KG1 (cell line): ENCODE results near the gene UBAC1.
"Not testable (repeated sequence)": the region's sequence is repeated elsewhere in the genome, so short reads cannot be mapped to it uniquely, and the experiment has no call there.

Source experiments
- DNase-seq: peaks from one replicate; lab custom pipeline; 2025; lab: John Stamatoyannopoulos, UW

Gene UBAC1

DNA sequence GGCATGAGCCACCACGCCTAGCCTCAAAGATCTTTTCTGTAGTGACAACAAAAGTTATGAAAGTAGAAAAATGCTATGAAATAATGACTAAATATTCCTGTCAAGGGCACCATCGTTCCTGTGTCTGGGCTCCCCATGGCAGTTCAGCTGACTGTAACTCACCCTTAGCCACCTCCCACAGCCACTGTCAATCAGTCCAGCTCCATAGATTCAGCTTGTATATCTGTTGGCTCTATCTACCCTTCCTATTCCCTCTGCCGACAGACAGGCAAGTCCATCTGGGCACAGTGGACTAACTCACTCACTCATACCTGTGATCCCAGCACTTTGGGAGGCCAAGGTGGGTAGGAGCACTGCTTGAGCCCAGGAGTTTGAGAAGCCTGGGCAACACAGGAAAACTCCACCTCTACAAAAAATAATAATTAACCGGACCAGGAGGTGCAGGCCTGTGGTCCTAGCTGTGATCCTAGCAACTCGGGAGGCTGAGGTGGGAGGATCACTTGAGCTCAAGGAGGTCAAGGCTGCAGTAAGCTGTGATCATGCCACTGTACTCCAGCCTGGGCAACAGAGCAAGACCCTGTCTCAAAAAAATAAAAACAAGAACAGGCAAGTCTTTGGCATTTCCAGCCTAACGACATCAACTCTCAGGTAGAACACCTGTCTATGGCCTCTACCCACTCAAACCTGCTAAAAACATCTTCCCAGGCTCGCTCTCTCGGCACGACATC, 60.0 kb downstream of the UBAC1 start:
- no peak for DNase-seq

- no peak for DNase-seq
These were observed 62.4 kb downstream of the UBAC1 start for GRCh38 chr9:135898634-135899407.

- DNase-seq, result no peak
These were observed 64.5 kb downstream of the UBAC1 start for GRCh38 chr9:135896626-135897025.

- DNase-seq, result no peak
These were observed 65.0 kb downstream of the UBAC1 start for GRCh38 chr9:135896205-135896604.

- DNase-seq, result no peak
These were observed 65.8 kb downstream of the UBAC1 start for GRCh38 chr9:135895202-135895848.

DNA sequence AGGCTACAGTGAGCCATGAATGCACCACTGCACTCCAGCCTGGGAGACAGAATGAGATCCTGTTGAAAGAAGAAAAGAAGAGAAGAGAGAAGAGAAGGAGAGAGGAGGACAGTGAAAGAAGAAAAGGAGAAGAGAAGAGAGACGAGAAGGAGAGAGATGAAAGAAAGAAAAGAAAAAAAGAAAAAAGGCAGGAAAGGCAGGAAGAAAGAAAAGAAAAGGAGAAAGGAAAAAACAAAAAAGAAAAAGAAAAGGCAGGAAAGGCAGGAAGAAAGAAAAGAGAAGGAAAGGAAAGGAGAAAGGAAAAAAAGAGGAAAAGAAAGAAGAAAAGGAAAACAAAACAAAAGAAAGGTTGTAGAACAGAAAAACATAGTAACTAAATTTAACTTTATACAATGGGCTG, 68.1 kb downstream of the UBAC1 start:
- DNase-seq, result no peak

GRCh38 chr9:135892327-135892726, 68.8 kb downstream of the UBAC1 start:
- DNase-seq, result not testable (repeated sequence)

- no peak for DNase-seq
These were observed 70.0 kb downstream of the UBAC1 start for GRCh38 chr9:135891027-135891631.

DNA sequence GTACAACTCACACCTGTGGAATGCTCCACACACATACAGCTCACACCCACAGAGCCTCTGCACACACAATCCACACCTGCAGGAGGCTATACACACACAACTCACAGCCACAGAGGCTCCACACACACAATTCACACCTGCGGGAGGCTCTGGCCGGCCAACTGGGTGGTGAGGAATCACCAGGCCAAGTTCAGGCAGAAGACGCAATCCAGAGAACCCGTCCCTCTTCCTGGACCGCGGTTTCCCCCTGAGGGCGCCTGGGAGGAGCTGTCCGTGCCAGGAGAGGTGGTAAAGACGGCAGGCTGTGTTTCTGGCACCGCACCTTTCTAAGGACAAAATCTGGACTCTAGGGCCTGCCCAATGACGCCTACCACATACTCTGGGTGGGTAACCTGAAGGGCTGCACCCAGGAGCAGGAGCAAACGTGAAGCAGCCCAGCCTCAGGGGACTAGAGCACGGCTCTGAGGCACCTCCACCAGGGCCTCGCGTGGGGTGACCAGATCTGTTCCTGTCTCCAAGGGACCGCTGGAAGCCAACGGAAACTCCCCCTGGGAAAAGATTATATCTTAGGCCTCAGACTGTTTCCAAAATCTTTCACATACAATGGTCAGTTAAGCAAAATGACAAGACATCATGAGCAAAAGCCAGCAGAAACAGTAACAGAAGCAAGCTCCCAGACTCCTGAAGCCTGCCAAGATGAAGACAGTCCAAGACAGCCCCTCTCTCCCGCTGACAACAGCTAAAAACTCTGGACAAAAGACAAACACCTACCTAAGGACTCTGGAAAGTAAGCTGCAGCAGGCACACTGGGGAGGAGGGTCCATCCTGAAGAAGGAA, 70.8 kb downstream of the UBAC1 start:
- no peak for DNase-seq

- DNase-seq, result no peak
These were observed 71.5 kb downstream of the UBAC1 start for GRCh38 chr9:135889564-135890189.

DNA sequence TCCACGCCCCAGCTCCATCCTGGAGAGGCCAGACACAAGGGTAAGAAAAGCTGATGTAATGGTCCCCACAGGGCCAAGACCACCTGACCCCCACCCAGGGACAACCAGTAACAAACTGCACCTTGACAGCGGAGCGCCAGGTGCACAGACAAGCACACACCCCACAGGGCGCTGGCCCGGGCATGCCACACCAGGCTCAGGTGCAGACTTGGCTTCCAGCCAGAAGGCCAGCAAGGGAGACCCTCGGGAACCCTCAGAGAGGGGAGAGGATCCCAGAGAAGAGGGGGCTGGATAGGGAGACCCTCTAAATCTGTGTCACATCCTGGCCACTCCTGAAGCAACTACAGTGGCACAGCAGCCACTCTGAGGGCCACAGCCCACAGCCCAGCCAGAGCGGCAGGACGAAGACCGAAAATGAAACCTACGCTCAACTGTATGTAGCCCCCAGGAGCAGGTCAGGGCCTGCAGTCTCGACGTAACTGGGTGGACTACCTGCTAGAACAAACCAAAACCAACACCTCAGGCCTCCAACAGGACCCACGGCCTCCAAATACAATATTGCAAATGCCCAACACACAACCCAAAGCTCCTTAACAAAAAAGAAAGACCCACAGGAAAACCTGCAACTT, 72.3 kb downstream of the UBAC1 start:
- no peak for DNase-seq

DNA sequence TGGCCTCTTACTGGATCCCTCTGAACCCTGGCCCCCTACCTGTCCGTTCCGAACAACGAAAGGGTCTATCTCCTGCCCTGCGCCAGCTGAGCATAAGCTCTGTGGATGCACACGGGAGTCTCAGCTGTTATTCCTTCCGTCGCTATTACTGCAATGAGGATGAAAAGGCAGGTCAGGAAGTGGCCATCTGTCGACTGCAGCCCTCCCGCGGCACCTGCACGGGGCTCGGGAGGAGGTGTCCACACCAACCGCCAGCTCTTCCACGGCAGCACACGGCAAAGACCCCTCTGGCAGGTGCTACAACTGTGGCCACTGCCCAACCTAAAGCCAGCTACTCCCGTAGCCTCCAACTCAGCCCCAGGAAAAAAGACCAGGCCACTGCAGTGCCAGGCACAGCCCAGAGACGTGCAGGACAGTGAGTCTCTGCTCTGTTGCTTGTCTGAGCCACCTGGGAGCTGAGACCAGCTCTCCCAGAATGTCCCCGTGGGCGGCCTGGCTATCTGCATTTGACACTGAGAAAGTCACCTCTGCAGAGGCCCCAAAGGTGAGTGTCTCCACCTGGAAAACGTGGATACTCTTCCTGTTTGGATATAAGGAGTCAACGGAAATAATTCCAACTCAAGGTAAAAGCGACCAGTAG, 72.9 kb downstream of the UBAC1 start:
- no peak for DNase-seq

GRCh38 chr9:135887585-135888050, 73.6 kb downstream of the UBAC1 start:
- no peak for DNase-seq

DNA sequence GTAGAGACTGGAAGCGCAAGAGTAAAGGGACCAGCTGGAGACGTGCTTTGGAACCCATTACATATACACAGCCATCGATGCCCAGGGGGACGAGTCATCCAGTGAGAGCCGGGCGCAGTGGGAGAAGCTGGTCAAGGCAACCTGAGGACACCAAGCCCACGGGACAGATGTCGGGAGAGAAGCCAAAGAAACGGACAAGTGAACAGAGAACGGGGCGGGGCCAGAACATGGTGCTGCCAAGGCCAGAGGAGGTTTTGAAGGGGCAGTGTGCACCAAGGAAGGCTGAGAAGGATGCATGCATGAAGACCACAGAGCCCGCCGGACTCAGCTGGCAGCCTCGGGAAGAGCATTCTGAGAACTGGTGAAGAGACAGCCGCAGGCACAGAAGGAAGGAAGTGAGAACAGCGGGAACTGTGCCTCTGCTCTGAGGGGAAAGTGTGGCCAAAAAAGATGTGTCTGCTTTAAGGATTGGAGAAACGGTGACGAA, 74.1 kb downstream of the UBAC1 start:
- DNase-seq, result no peak

DNA sequence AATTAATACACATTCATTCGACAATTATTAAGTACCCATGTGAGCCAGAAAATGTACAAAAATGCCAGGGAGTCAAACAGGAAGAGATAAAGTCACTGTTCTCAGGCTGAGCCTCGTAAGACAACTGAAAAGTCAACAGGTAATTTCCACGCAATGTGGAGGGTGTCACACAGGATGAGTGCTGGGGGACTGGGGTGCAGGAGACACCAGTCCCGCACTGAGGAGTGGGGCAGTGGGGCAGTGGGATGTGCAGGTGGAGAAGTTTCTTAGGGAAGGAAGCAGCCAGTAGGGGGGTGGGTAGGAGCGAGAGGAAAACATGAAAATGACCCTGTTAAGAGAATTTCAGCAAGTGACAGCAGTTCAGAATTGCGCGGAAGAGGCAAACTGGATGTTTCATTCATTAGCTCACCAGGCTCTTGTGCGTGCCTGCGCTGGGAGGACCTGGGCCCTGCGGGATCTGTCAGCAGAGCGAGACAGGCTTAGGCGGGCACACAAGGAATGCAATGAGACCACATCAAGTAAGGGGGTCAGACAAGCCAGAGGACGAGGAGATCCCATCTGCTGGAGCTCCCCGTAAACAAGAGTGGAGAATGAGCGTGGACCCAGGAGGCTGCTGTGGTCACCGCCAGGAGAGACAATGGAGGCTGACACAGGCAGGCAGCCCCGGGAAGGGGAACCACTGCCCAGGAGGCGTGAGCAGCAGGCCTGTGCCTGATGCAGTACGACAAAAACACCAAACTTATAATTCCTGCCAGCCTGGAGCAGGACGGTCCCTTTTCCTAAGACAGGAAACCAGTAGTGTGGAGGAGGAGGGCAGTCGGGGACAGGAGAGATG, 74.8 kb downstream of the UBAC1 start:
- DNase-seq, result no peak

GRCh38 chr9:135885100-135885853, 75.9 kb downstream of the UBAC1 start:
- no peak for DNase-seq

GRCh38 chr9:135884328-135885035, 76.7 kb downstream of the UBAC1 start:
- DNase-seq, result no peak
